Esophagus squamous epithelium (tissue), 4 donors: ENCODE results near the gene PRRT1.
A peak's percentile ranks its signal among the peaks of the same experiment; 100 is the strongest.

Experiments
- POLR2A ChIP-seq, 4 donors: fragments of 450-650 bp; IDR thresholded peaks; one replicate each; pipeline ENCODE4 v1.6.1; 2017; ENCODE audit warnings: antibody characterized with exemption in 4 of 4, mild to moderate bottlenecking in 4 of 4, moderate library complexity in 3 of 4
- TF ChIP-seq, protein P1 (sequence below), 6 experiments: fragments of 450-650 bp in 4 of 6; fragments of 200-600 bp in 2 of 6; sonication (generic) in 2 of 6; IDR thresholded peaks; one replicate each; pipeline ENCODE4 v1.5.1; 2016 to 2019; ENCODE audit warnings: antibody characterized with exemption in 6 of 6, mild to moderate bottlenecking in 4 of 6, moderate library complexity in 4 of 6

DNA sequence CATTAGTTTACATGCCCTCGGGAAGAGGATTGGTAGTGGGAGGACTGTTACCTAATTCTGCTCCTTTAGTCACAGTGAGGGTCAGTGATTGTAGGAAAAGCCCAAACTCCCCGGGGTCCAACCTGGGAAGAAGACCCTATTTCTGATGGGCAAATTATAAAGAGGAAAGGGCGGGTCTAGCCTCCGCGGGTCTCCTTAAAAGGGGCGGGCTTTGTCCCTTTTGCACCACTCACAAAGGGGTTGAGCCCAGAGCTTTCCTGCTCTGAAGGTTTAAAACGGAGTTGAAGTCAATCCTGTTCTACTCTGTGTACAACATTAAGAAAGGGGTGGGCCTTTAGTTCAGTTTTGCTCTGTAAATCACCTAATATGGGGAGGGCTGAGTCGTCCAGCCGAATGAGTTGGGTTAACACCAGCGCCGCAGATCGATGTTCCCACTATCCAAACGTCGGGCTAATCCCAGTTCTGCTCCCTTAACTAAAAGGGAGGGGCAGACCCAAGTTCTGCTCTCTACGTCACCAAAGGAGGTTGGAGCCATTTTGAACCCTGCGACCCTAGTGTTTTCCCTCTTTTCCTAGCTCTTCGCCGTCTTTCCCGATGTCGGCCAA lies 25.5 kb upstream of the PRRT1 start:
- TF ChIP-seq, protein P1, sequence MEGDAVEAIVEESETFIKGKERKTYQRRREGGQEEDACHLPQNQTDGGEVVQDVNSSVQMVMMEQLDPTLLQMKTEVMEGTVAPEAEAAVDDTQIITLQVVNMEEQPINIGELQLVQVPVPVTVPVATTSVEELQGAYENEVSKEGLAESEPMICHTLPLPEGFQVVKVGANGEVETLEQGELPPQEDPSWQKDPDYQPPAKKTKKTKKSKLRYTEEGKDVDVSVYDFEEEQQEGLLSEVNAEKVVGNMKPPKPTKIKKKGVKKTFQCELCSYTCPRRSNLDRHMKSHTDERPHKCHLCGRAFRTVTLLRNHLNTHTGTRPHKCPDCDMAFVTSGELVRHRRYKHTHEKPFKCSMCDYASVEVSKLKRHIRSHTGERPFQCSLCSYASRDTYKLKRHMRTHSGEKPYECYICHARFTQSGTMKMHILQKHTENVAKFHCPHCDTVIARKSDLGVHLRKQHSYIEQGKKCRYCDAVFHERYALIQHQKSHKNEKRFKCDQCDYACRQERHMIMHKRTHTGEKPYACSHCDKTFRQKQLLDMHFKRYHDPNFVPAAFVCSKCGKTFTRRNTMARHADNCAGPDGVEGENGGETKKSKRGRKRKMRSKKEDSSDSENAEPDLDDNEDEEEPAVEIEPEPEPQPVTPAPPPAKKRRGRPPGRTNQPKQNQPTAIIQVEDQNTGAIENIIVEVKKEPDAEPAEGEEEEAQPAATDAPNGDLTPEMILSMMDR (IDR thresholded peaks at IDR 0.05), result no peak
- peak in 2 of 4 donors; percentile 18 to 38 for TF ChIP-seq POLR2A (IDR thresholded peaks at IDR 0.05)
